ENCODE measurements around the gene OVAAL.

DNA sequence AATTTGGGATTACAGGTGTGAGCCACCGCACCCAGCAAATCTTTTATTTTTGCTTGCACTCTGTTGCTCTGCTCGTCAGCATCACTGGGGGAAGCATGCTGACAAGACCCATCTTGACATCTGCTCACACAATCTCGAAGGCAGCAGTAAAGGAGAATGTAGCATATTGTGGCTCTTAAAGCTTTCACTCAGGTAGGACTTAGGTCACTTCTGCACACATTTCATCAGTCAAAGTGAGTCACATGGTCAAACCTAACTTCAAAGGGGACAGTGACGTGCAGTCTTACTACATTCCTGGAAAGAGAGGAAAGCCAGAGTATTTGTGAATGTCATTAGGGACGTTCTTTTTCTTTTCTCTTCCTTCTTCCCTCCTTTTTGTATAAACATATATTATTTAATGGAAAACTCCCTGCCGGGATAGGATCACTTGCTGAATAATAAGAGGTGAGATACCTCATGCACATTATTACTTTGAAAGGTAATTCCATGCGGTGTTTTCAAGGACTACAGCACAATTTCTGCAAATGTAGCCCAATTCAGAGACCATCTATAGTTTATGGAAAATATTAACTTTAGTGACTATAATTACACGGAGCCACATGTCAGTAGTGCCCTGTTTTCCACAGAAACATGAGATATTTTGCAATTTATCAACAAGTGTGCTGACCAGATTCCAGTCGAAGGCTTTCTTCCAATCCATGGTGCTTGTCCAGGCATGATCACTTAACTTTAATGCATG, 37.1 kb upstream of the OVAAL start:
- TF ChIP-seq CTCF (IDR thresholded peaks at IDR 0.05 in 2 of 3, conservative IDR thresholded peaks at IDR 0.05 in 1 of 3; ENCODE audit: insufficient read depth in 2 of 3, low read depth in 1 of 3, low read length in 3 of 3): no peak
- TF ChIP-seq SREBF1 (IDR thresholded peaks at IDR 0.05; ENCODE audit: borderline replicate concordance, low read depth, low read length): no peak
- TF ChIP-seq TAF7 (tag; IDR thresholded peaks at IDR 0.05): no peak
- TF ChIP-seq FOS (IDR thresholded peaks at IDR 0.05; ENCODE audit: extremely low read depth, insufficient read length): no peak
- TF ChIP-seq, protein P1, sequence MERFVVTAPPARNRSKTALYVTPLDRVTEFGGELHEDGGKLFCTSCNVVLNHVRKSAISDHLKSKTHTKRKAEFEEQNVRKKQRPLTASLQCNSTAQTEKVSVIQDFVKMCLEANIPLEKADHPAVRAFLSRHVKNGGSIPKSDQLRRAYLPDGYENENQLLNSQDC (CRISPR knock-in tag; IDR thresholded peaks at IDR 0.05): no peak
- TF ChIP-seq DIDO1 (tag; IDR thresholded peaks at IDR 0.05; ENCODE audit: low read depth): no peak
- TF ChIP-seq MXI1 (IDR thresholded peaks at IDR 0.05; ENCODE audit: low read depth, low read length): no peak
- no peak for TF ChIP-seq PRMT5 (CRISPR knock-in tag; IDR thresholded peaks at IDR 0.05)
